HG03196 (cell line): ENCODE data around the gene MEMO1.
"Not testable (repeated sequence)": the region's sequence is repeated elsewhere in the genome, so short reads cannot be mapped to it uniquely, and the experiment has no call there.

Experiments used
- ATAC-seq: cut with Tn5 transposase; IDR thresholded peaks from one replicate; pipeline ENCODE4 v1.9.1; 2021; ENCODE audit not compliant: unreplicated experiment

Gene MEMO1

DNA sequence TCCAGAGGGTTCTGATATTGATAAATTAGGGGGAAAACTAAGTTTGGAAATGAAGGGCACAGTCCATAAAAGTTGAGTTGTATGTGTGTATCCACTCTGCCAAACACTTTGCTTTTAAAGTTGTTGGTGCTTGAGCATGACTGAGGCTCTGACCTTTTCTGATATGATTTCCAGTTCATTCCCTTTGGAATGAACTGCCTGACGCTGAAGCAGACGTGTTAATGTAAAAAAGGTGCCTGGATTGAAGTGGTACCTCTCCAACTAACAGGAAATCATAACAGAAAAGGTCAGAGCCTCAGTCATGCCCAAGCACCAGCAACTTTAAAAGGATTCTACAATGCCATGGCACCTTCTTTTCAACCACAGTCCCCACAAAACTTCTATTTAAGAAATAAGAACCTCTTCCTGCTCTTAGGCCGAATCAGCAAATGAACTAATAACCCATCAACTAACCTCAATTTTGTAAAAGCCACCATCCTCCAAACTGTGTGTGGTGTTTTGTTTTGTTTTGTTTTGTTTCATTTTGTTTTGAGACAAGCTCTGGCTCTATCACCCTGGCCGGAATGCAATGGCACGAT lies 52.6 kb downstream of the MEMO1 start:
- no peak for ATAC-seq

DNA sequence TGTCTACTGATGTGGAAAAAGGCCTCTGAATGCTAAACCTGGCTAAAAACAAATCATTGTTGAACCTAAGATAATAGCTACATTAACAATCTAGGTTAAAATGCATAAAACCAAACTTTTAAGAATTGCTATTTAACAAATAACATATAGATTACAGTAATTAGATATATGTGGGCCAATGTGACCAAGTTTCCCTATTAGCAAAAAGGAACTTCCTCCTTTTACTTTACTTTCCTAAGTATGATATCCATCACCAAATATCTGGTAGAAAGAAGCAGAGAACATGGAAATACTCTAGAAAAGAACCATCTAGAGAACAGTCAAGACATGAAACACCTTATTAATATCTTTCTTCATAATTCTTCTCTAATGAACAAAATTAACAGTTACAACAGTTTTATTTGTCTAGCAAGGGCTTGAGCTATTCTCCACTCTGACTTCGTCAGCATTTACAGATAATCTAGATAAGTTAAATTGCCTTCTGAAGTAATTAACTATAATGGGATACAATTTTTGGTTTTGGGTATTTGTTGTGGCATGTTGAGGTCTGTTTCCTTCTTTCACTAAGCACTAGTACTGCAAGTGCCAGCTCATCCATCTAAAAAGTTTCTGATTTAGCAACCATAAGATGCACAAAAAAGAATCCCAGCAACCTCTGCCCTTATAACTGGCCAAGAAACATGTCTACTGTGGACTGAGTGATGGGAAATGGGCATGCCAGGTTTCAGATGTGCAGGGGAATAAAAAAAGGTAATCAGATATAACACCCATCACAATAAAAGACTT lies 53.3 kb downstream of the MEMO1 start:
- ATAC-seq: no peak

DNA sequence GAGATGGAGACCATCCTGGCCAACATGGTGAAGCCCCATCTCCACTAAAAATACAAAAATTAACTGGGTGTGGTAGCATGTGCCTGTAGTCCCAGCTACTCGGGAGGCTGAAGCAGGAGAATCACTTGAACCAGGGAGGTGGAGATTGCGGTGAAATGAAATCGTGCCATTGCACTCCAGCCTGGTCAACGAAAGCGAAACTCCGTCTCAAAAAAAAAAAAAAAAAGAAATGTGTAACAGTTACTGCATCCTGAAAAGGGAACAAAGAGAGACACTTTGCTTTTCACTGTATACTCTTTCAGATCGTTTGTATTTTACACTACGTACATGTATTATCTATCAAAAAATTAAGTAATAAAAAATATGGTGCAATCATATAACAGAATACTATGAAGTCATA lies 53.9 kb downstream of the MEMO1 start:
- not testable (repeated sequence) for ATAC-seq

DNA sequence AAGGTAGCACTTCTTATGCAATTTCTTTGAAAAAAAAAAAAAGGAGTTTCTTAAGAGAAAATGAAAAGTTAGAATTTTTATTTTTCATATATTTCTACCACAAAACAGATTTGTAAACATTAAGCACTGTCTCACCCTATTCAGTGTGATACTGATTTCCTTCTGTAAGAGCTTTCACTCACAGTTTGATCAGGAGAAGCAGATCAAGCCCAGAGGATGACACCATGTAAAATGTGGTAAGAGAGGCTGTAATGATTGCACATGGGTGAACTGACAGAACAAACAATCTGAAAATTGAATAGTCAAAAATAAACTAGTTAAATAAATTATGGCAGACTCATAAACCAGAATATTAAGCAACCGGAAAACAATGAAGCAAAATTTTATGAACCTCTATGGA lies 54.5 kb downstream of the MEMO1 start:
- no peak for ATAC-seq

DNA sequence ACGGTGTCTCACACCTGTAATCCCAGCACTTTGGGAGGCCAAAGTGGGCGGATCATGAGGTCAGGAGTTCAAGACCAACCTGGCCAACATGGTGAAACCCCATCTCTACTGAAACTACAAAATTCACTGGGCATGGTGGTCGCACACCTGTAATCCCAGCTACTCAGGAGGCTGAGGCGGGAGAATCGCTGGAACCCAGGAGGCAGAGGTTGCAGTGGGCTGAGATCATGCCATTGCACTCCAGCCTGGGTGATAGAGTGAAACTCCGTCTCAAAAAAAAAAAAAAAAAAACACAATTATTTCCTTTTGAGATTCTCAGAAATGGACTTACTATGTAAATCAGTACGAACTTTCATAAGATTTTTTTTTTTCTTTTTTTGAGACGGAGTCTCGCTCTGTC lies 57.7 kb downstream of the MEMO1 start:
- ATAC-seq: not testable (repeated sequence)

DNA sequence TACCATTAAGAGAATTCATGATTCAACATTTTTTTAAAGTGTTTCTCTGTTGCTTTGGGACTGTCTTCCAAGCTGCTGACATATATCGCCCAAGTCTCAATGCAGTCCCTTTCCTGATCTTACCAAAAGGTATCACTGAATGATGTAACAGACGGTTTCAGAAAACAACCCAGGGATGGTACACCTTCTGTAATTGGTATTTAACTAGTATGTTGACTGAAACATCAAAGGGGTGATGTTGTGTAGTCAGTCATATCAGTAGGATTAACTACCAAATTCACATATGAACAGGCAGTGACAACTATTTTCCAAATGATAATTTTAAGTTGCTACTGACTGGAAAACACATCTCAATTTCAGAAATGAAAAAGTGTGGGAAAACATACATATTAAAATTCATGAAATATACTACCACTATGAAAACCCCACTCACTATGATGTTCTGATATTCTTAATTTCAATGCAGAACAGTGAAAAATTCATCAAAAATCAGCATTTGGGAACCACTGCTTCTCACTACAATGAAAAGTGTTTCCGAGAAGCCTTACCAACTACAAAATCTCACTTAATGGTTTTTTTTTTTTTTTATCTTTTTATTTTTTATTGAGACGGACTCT lies 59.8 kb downstream of the MEMO1 start:
- ATAC-seq: no peak

DNA sequence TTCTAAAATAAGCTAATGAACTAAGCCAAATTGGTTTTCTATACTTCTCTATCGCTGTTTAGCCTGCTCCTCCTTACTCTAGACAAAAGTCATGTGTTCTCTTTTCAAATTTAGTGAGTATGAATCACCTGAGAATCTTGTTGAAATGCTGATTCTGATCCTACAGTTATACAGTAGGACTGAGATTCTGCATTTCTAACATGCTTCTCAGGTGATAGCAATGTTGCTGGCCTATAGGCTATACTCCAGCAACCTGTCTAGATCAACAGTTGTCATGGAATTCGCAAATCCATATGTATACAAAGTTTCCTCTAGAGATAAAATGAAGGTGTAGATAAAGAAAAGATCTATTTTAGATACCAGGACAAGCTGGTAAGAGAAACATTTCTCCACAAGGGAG lies 62.9 kb downstream of the MEMO1 start:
- ATAC-seq: no peak

DNA sequence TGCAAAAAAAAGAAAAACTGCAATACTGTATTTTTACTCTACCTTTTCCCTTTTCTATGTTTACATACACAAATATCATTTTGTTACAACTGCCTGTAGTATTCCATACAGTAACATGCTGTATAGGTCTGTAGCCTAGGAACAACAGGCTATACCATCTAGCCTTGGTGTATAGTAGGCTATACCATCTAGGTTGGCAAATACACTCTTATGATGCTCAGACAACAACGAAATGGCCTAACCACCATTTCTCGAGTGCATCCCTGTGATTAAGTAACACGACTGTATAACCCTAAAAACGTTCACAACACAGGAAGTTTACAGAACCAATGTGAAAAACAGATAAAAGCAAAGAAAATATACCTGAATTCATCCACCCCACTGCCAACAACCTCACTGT lies 64.0 kb downstream of the MEMO1 start:
- no peak for ATAC-seq

DNA sequence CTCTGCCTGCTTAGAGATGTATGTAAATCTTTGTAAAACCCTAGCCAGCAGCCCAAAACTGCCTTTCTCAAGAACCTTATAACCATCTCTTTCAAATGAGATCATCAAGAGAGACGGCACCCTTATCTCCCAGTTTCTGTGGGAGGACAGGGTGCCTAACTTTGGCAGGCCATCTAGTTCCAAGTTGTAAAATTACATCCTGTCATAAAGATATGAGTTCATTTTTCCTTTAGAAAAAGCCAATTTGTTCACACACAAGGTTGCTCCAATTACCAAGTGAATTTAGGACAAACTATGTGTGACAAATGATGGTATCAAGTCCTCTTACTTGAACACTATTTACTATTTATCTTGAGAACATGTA lies 65.3 kb downstream of the MEMO1 start:
- ATAC-seq: no peak

DNA sequence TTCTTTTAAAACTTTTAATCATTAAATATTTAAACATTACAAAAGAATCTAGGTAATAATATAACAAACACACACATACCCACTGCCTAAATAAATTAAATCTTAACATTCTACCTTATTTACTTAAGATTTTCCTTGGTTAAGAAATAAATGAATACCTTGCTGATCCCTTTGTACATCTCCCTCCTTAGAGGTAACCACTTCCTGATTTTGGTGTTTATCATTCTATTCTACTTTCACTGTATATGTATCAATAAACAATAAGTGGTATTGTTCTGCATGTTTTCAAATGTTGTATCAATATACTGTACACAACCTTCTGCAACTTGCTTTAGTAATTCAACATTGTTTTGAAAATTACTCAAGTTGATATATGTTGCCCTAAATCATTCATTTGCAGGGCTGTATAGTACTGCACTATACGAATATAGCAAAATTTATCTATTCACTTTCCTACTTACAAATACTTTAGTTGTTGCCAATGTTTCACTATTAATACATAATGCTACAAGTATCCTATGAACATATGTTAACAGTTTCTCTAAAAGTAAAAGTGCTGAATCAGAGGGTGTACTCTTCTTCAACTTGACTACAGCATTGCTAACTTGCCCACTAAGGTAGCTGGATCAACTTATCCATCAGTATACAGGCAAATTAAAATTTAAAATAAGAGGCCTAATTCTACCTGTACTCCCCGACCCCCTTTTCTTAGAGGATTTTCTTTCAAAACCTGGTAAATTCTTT lies 65.8 kb downstream of the MEMO1 start:
- ATAC-seq: no peak

DNA sequence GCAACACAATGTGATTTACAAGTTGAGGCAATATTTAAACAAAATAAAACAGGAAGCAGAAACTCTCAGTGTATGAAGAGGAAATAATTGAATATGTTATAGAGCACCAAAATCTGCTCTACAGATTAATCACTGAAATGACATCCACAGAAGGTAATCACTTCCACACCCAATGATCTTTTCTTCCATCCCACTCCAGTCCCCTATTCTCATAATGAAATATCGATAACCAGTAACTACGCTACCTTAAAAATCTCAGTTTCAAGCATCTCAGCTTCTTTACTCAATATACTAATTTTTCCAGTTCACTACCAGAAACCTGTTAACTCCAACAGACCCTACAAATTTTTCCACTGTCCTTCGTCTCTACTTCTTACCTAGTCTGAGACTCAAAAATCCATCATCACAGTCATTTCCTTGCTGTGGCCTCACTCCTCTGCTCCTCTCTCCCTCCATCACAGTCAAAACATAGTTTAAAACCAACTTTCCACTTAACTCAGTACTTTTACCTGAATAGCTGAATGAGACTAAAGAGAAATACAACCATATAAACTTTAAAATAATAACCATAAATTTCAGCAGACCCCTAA lies 67.1 kb downstream of the MEMO1 start:
- ATAC-seq: no peak

DNA sequence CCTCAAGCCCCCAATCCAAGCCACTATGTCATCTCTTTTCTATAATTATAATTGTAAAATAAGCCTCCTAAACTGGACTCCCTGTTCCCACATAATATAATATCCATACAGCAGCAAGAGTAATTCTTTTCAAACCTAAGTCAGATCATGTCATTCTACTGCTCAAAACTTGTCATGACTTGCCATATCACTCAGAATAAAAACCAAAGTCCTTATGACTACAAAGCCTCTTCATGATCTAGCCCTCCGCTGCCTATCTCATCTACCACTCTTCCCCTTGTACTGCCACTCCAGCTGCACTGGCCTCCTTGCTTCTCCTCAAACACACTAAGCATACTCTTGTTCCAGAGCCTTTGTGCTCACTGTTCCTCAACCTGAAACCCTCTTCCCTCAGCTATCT lies 69.9 kb downstream of the MEMO1 start:
- no peak for ATAC-seq

DNA sequence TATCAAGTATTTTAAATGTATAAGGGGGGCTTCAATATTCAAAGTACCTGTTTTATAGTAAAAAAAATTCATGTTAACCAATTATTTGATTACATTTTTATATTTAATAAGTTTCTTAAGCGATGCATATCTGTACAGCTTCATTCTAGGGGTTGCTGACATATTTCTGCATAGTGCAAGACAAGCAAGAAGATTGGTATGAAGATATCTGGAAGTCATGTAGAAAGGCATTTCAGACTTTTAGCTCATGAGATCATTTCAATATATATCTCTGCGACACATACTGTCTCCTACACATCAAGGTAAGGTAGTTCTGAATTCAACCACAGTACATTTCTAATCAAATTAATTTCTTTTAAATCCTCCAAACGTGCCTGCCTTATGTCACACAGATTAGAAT lies 73.1 kb downstream of the MEMO1 start:
- no peak for ATAC-seq

DNA sequence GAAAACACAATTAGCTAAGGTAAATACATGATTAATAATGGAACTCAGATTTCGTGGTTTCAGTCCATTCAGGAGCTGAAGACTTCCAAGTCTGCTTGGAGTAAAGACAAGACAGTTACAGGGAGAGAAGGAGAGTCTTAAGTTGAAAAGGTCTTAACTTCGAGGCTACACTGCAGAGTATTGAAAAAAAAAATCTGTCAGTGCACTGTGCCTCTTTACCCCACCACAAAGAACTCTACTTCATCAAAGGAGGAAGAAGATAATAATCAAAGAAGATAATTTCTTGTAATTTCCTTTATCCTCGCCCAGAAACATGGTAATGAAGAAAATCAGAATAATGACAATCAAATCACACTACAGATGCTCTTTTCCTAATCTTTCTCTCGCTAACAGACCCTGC lies 75.4 kb downstream of the MEMO1 start:
- ATAC-seq: no peak

DNA sequence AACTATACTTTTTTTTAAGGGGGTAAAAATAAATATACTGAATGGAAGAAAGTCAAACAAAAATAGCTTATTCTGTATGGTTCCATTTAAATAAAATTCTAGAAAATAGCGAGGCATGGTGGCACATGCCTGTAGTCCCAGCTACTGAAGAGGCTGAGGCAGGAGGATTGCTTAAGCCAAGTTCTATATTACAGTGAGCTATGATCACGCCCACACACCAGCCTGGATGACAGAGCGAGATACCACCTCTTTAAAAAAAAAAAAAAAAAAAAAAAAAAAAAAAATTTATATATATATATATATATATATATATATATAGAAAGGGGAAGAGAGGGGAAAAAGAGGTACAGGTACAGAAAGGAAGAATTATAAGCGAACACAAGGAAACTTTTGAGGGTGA lies 77.7 kb downstream of the MEMO1 start:
- ATAC-seq: no peak

DNA sequence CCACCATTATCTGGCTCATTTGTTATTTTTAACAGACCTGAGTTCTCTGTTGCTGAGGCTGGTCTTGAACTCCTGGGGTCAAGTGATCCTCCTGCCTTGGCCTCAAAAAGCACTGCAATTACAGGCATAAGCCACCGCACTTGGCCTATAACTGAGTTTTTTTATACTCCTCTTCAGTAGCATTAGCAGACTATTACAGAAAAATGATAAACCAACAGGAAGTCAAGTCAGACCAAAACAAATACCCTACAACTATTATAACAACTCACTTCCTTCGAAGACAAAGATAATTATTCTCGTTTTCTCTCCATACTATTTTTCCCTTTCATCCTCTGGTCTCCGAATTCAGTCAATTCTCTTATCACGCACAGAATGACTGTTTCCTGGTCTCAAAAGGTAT lies 78.2 kb downstream of the MEMO1 start:
- ATAC-seq: no peak

DNA sequence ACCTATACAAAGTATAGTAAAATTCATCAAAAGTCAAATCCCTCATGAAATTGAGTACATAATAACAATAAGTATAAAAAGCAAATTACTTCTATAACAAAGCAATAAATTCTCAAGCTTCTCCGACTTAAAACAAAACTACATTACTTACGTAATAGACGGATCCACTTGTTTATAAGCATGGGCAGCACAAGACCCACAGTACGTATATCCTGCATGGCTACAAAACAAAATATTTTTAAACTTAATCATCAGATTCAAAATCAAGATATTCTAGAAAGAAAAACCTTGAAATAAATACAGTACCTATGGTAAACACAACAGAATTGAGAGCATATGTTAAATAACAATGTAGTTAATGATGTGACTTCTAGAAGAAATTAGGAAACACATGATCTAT lies 78.9 kb downstream of the MEMO1 start:
- ATAC-seq: no peak

DNA sequence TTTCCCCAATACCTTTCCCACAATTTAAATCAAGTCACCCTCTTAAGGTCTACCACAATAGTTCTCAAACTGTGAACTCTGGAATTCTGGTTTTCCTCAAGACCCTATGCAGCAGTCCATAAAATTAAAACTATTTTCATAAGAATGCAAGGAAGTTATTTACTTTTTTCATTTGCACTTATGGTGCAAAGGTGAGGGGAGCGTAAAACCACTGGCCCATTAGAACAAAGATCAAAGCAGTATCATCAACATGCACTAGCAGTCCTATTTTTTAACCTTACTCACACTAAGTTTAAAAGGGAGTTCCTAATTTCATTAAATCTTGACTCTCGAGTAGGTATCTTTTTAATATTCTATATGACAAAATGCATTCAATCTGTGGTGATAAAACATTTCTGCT lies 85.3 kb downstream of the MEMO1 start:
- ATAC-seq: no peak

DNA sequence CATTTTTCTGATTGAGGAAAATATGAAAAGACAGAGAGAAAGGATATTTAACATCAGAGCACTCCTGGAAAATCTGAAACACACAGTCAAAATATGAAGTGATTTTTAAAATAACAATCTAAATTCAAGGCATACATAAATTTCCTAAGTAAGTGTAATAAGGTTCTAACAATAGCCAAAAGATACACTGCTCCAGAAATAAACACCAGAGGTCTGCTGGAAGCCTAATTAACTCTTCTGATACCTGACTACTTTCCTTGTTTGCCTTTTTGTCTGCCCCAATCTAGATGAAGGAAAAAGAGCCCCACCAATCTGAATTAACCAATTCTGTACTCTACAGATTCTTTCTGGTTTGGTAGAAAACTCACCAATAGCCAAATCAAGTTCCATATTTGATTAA lies 87.1 kb downstream of the MEMO1 start:
- no peak for ATAC-seq

DNA sequence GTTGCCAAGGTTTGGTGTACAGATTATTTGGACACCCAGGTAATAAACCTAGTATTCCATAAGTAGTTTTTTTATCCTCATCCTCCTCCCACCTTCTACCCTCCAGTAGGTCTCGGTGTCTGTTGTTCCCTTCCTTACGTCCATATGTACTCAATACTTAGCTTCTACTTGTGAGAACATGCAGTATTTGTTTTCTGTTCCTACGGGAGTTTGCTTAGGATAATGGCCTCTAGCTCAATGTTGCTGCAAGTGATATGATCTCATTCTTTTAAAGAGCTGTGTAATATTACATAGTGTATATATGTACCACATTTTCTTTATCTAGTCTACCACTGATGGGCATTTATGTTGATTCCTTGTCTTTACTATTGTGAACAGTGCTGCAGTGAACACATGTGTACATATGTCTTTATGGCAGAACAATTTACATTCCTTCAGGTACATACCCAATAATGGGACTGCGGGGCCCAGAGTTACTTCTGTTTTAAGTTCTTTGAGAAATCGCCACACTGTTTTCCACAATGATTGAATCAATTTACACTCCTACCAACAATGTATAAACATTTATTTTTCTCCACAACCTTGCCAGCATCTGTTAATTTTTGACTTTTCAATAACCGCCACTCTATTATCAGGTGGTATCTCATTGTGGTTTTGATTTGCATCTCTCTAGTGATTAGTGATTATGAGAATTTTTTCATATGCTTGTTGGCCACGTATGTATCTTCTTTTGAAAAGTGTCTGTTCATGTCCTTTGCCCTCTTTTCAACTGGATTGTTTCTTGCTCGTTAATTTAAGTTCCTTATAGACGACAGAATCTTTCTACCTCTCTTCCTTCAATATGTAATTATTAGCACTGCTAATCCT lies 88.0 kb downstream of the MEMO1 start:
- no peak for ATAC-seq

DNA sequence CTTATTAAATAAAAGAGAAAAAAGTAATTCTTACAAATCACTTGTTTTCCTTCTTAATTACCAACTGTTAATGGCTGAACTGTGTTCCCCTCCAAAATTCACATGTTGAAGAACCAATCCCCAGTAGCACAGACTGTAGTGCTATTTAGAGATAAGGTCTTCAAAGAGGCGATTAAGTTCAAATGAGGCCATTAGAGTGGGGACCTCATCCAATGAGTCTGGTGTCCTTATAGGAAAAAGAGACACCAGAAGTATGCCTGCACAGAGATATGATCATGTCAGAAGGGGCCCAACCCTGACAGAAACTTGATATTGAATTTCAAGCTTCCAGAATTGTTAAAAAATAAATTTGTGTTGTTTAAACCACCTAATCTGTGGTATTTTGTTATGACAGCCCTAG lies 89.8 kb downstream of the MEMO1 start:
- ATAC-seq: no peak
